NT2/D1 (cell line): ENCODE data around the gene BMAL1.

Source experiments
- DNase-seq: peaks from one replicate; pipeline ENCODE4 v3.0.0-alpha.2; 2011; ENCODE audit warnings: low read depth, low spot score
- H3K27me3 ChIP-seq: 2 replicates; pipeline ENCODE4 v1.6.0; 2011; ENCODE audit warnings: mild to moderate bottlenecking; ENCODE audit not compliant: insufficient read length, insufficient read depth
- H3K36me3 ChIP-seq: 2 replicates; pipeline ENCODE4 v1.6.1; 2011; ENCODE audit warnings: mild to moderate bottlenecking, low read length, mixed read lengths; ENCODE audit not compliant: insufficient read depth, insufficient read length
- H3K4me1 ChIP-seq: 2 replicates; pipeline ENCODE4 v1.5.1; 2011; ENCODE audit not compliant: insufficient read depth, insufficient read length
- H3K4me3 ChIP-seq: 2 replicates; pipeline ENCODE4 v1.5.1; 2011; ENCODE audit warnings: low read depth; ENCODE audit not compliant: insufficient read length
- H3K9ac ChIP-seq: 2 replicates; pipeline ENCODE4 v1.6.0; 2011; ENCODE audit warnings: low read depth; ENCODE audit not compliant: insufficient read length
- H3K9me3 ChIP-seq: 2 replicates; pipeline ENCODE4 v1.5.1; 2011; ENCODE audit warnings: mild to moderate bottlenecking, low read length; ENCODE audit not compliant: insufficient read depth
- SUZ12 ChIP-seq: IDR thresholded peaks from 2 replicates; pipeline ENCODE4 v1.6.1; 2011; ENCODE audit not compliant: insufficient read length, insufficient read depth; ENCODE audit errors: extremely low read depth
- YY1 ChIP-seq: IDR thresholded peaks from 2 replicates; pipeline ENCODE4 v1.6.1; 2011; ENCODE audit not compliant: insufficient read length, insufficient read depth
- ZNF274 ChIP-seq: IDR thresholded peaks from 2 replicates; pipeline ENCODE4 v1.6.1; 2011; ENCODE audit warnings: mild to moderate bottlenecking, low read depth, low read length

Gene BMAL1

DNA sequence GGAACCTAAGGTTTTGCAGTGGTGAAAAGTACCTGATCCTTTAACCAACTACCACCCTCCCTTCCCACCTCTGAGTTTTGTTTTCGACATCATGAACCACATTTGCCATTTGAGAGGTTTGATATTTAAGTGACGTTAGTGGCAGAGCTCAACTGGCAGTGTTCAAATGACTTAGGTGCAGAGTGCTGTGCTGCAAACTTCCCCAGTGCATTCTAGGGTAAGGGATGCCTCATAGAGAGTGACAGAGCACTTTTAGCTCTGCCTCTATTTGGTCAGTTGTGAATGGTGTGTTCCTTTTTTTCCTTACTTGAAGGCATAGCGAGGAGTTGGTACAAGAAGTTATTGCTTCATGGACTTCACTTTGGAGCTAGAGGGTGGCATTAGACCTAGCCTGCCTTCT lies 9.4 kb downstream of the BMAL1 start:
- H3K36me3 ChIP-seq, result no peaks in the 10 kb centered on the region
- no peaks in the 10 kb centered on the region for H3K9me3 ChIP-seq
- H3K4me3 ChIP-seq, result no peak overlapping the region
- no peaks in the 10 kb centered on the region for H3K4me1 ChIP-seq
- H3K27me3 ChIP-seq, result no peaks in the 10 kb centered on the region
- DNase-seq, result no peak
- TF ChIP-seq SUZ12 (no peak), ZNF274 (no peak), YY1 (no peak)
- no peak overlapping the region for H3K9ac ChIP-seq

GRCh38 chr11:13287681-13288080 lies 10.1 kb downstream of the BMAL1 start:
- H3K4me1 ChIP-seq, result no peaks in the 10 kb centered on the region
- TF ChIP-seq ZNF274 (no peak), SUZ12 (no peak)
- no peaks in the 10 kb centered on the region for H3K9me3 ChIP-seq
- H3K9ac ChIP-seq, result no peak overlapping the region
- no peaks in the 10 kb centered on the region for H3K27me3 ChIP-seq
- DNase-seq, result no peak
- H3K36me3 ChIP-seq, result no peaks in the 10 kb centered on the region
- no peak overlapping the region for H3K4me3 ChIP-seq

DNA sequence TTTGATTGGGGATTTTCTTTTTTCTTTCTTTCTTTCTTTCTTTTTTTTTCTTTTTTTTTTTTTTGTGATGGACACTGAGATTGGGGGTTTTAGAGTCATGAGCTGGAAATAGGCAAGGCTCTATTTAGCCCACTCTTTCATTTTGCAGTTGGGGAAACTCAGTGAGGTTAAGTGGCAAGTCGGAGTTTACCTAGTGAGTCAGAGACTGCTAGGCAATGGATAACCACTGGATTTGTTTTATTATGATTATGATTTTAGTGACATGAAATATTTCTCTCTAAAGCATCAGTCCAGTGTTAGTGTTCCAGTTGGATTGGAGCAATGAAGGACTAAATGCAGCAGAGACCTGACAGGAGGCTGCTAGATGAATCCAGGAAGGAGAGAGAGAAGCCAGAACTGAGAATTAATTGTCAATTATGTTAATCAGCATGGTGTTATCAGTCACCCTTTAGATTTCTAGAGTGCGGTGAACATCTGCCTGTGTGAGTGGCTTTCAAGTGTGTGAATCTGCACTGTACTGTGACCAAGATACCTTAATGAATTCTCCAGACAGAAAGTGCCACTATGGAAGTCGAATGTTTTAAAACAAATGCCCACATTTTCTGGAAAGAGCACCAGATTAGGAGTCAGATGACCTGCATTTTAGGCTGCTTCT lies 10.9 kb downstream of the BMAL1 start:
- Histone ChIP-seq H3K4me1 (no peaks in the 10 kb centered on the region), H3K36me3 (no peaks in the 10 kb centered on the region), H3K9me3 (no peaks in the 10 kb centered on the region), H3K27me3 (no peaks in the 10 kb centered on the region), H3K4me3 (no peak overlapping the region), H3K9ac (no peak overlapping the region)
- no peak for TF ChIP-seq YY1
- no peak for TF ChIP-seq SUZ12
- no peak for TF ChIP-seq ZNF274
- DNase-seq, result no peak

- no peaks in the 10 kb centered on the region for H3K9me3 ChIP-seq
- no peak for DNase-seq
- no peak for TF ChIP-seq SUZ12
- TF ChIP-seq YY1, result no peak
- TF ChIP-seq ZNF274, result no peak
- H3K36me3 ChIP-seq, result no peaks in the 10 kb centered on the region
- H3K4me1 ChIP-seq, result no peaks in the 10 kb centered on the region
- H3K4me3 ChIP-seq, result no peak overlapping the region
- H3K9ac ChIP-seq, result no peak overlapping the region
- no peaks in the 10 kb centered on the region for H3K27me3 ChIP-seq
These were observed 11.5 kb downstream of the BMAL1 start for GRCh38 chr11:13289081-13289480.

DNA sequence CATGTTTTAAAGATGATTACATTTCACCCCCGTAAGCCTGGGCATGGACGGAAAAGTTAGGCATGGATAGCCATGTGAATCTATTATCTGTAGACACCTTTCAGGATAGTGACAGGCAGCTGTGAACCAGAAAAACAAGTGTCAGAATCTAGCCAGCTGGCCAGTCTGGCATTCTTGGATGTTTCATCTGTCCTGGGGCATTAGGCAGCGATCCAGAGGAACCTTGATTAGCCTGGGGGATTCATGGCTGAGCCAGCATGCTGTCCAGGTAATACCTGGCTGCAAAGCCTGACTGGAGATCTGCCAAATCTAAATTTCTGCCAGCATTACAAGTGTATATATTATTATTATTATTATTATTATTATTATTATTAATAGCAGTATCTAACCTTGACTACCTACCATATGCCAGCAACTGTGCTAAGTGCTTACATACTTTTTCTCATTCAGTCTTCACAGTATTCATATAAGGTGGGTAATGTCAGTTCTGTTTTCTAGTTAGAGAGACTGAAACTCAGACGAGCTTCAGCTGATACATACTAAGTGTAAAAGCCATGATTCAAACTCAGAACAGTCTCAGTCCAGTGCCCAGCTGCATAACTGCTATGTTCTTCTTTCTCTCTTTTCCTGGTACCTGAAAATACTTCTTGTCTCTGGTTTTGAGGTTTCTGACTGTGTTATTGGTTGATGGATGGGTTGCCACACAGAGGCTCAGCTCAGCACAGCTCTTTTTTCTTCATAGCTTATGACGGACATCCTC lies 12.8 kb downstream of the BMAL1 start:
- Histone ChIP-seq H3K4me1 (no peaks in the 10 kb centered on the region), H3K9ac (no peak overlapping the region), H3K27me3 (no peaks in the 10 kb centered on the region), H3K4me3 (no peak overlapping the region), H3K9me3 (no peaks in the 10 kb centered on the region), H3K36me3 (no peaks in the 10 kb centered on the region)
- no peak for DNase-seq
- no peak for TF ChIP-seq YY1
- TF ChIP-seq ZNF274, result no peak
- TF ChIP-seq SUZ12, result no peak

DNA sequence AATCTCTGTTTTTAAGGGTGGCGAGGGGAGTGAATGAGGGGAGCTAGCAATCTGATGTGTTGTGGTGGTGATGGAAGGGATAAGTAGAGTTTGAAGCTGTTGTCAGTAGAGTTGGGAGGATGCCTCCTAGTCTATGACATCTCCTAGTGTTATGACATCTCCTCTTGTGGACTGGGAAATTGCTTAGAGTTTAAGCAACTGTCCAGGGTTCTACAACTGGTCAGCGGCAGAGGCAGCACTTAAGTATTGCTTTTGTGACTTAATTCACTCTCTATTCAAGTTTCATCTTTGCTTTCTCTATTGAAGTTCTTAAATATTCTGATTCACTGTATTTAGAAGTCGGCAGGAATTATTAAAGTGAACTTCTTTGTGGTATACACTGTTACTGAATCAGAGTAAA lies 13.8 kb downstream of the BMAL1 start:
- Histone ChIP-seq H3K36me3 (no peaks in the 10 kb centered on the region), H3K4me3 (no peak overlapping the region), H3K9me3 (no peaks in the 10 kb centered on the region), H3K9ac (no peak overlapping the region), H3K4me1 (no peaks in the 10 kb centered on the region), H3K27me3 (no peaks in the 10 kb centered on the region)
- DNase-seq, result no peak
- TF ChIP-seq YY1 (no peak), SUZ12 (no peak), ZNF274 (no peak)

DNA sequence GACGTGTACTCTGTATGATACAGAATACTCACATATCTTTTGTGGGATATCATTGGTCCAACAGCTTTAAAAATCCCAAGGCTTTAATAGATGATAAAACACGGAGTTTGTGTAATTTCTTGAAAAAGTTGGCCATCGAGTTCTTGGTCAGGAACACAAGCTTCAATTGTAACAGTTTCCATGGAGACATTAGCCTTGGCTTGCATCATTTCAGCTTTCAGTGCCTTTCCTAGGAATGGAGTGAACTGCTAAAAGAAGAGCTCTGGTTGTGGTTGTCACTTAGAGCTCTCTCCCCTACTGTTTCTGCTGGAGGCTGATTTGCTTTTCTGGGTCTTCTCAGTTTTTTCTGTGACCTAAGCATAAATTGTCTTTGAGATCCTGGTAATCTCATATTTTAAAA lies 14.2 kb downstream of the BMAL1 start:
- Histone ChIP-seq H3K4me3 (no peak overlapping the region), H3K4me1 (no peaks in the 10 kb centered on the region), H3K36me3 (no peaks in the 10 kb centered on the region), H3K9ac (no peak overlapping the region), H3K27me3 (no peaks in the 10 kb centered on the region), H3K9me3 (no peaks in the 10 kb centered on the region)
- TF ChIP-seq SUZ12 (no peak), YY1 (no peak), ZNF274 (no peak)
- DNase-seq, result no peak
